SW 1271 (cell line): ENCODE results near the gene ADARB2.
"Not testable (repeated sequence)": the region's sequence is repeated elsewhere in the genome, so short reads cannot be mapped to it uniquely, and the experiment has no call there.

Experiments used
- DNase-seq, 2 experiments: peaks; one replicate each; lab custom pipeline; 2025; lab: John Stamatoyannopoulos, UW

Gene ADARB2

GRCh38 chr10:1368842-1369171 lies 368.5 kb downstream of the ADARB2 start:
- peak in 1 of 2 experiments; percentile 19 for DNase-seq

GRCh38 chr10:1367938-1368841 lies 369.1 kb downstream of the ADARB2 start:
- DNase-seq, result no peak

GRCh38 chr10:1366811-1367425 lies 370.4 kb downstream of the ADARB2 start:
- no peak for DNase-seq

- no peak for DNase-seq
These were observed 371.0 kb downstream of the ADARB2 start for GRCh38 chr10:1366322-1366691.

- no peak for DNase-seq
These were observed 371.6 kb downstream of the ADARB2 start for GRCh38 chr10:1365540-1366321.

GRCh38 chr10:1364151-1364910 lies 373.0 kb downstream of the ADARB2 start:
- DNase-seq, result no peak

GRCh38 chr10:1363446-1364121 lies 373.7 kb downstream of the ADARB2 start:
- DNase-seq, result no peak

- no peak for DNase-seq
These were observed 374.5 kb downstream of the ADARB2 start for GRCh38 chr10:1362589-1363445.

GRCh38 chr10:1361411-1362105 lies 375.8 kb downstream of the ADARB2 start:
- no peak for DNase-seq

GRCh38 chr10:1360558-1361164 lies 376.7 kb downstream of the ADARB2 start:
- DNase-seq, result no peak

- DNase-seq, result no peak
These were observed 377.2 kb downstream of the ADARB2 start for GRCh38 chr10:1360011-1360557.

- DNase-seq, result no peak
These were observed 377.7 kb downstream of the ADARB2 start for GRCh38 chr10:1359626-1359955.

GRCh38 chr10:1358860-1359625 lies 378.3 kb downstream of the ADARB2 start:
- DNase-seq, result no peak

- no peak for DNase-seq
These were observed 379.2 kb downstream of the ADARB2 start for GRCh38 chr10:1358147-1358546.

GRCh38 chr10:1356349-1356748 lies 381.0 kb downstream of the ADARB2 start:
- DNase-seq, result no peak

- no peak for DNase-seq
These were observed 382.3 kb downstream of the ADARB2 start for GRCh38 chr10:1354809-1355710.

GRCh38 chr10:1352296-1352695 lies 385.0 kb downstream of the ADARB2 start:
- DNase-seq, result not testable (repeated sequence)

- DNase-seq, result no peak
These were observed 388.6 kb downstream of the ADARB2 start for GRCh38 chr10:1348773-1349050.
